ENCODE data around the gene ERAS. TPM values are rescaled to one million over a fixed set of nuclear protein-coding genes. Genes with fewer than 3 reads are reported as not detected.
"Not testable (repeated sequence)": the region's sequence is repeated elsewhere in the genome, so short reads cannot be mapped to it uniquely, and the experiment has no call there.

ERAS gene
- total RNA-seq, 1 experiment from 2014 or later: not detected

GRCh38 chrX:48794911-48795515 lies 31.3 kb upstream of the ERAS start:
- DNase-seq (ENCODE audit: low read depth): peak; percentile 76

DNA sequence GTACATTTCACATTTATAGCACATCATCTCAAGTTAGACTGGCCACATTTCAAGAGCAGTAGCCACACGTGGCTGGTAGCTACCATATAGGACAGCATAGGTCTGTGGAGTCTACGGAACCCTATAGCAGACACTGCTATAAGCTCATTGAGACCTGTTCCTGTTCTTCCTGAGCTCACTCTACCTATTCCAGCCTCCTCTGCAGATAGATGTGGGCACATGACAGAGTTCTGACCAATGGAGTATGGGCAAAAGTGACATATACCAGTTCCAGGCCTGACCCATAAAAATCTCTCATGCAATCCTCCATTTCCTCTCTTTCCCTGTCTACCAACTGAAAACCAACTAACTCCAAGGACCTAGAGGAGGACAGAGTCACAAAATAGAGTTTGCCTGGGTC lies 28.0 kb upstream of the ERAS start:
- DNase-seq (ENCODE audit: low read depth): no peak

- no peak for DNase-seq (ENCODE audit: low read depth)
Observed at GRCh38 chrX:48800574-48801279, 25.6 kb upstream of the ERAS start.

- peak; percentile 99 for DNase-seq (ENCODE audit: low read depth)
Observed at GRCh38 chrX:48801280-48802088, 24.8 kb upstream of the ERAS start, which contains the start of gene HDAC6. HDAC6 (plus strand) TSS chrX:48802067; CDS start chrX:48802693, 626 bp downstream.

DNA sequence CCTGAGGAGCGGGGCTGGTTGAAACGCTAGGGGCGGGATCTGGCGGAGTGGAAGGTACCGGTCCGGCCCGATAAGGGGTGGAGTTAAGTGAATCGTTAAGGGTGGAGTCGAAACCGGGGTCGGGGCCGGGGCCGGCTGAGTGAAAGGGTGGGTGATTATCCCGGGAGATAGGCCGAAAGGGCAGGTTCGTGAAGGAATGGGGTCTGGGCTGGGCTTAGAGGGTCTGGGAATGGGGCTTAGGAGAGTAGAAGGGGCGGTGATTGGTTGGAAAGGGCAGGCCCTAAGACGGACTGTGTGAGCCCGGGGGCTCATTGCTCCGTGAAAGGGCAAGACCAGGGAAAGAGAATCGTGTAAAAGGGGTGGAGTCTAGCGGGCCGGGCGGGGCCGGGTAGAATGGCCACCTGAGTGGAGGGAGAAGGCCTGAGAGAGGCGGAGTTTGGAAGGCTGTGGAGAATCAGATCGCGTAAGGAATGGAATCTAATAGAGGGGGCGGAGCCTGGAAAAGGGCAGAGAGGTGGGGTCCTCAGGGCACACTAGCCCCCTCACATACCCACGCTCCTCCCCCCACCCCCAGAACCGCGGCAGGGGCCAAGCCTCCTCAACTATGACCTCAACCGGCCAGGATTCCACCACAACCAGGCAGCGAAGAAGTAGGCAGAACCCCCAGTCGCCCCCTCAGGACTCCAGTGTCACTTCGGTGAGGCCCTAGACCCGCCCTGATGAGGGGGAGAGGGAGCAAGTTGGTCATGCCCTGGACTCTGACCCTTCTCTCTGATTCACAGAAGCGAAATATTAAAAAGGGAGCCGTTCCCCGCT lies 24.0 kb upstream of the ERAS start:
- DNase-seq (ENCODE audit: low read depth): peak; percentile 90

GRCh38 chrX:48802905-48803200 lies 23.5 kb upstream of the ERAS start:
- peak; percentile 21 for DNase-seq (ENCODE audit: low read depth)

- no peak for DNase-seq (ENCODE audit: low read depth)
Observed at GRCh38 chrX:48806081-48806480, 20.2 kb upstream of the ERAS start.

DNA sequence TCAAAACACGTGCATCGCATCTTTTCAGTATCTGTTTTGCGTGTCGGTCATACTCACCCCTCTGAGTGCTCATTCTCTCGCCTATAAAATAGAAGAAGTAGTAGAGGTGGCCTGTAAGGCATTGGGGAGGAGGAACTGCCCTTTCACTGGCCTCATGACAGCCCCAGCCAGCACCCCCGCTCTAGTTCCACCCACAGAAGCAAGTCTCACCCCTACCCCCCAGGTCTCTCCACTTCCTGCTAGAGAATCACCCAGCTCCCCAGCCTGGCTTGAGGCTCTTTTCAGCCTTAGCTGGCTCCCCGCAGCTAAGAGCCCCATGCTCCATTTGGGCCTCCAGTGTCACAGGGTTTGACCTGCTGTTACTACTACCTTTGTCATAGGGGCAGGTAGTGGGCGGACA lies 12.7 kb upstream of the ERAS start:
- DNase-seq (ENCODE audit: low read depth): no peak

- DNase-seq (ENCODE audit: low read depth): no peak
Observed at GRCh38 chrX:48814722-48815121, 11.6 kb upstream of the ERAS start.

GRCh38 chrX:48815266-48815665 lies 11.0 kb upstream of the ERAS start:
- DNase-seq (ENCODE audit: low read depth): no peak

DNA sequence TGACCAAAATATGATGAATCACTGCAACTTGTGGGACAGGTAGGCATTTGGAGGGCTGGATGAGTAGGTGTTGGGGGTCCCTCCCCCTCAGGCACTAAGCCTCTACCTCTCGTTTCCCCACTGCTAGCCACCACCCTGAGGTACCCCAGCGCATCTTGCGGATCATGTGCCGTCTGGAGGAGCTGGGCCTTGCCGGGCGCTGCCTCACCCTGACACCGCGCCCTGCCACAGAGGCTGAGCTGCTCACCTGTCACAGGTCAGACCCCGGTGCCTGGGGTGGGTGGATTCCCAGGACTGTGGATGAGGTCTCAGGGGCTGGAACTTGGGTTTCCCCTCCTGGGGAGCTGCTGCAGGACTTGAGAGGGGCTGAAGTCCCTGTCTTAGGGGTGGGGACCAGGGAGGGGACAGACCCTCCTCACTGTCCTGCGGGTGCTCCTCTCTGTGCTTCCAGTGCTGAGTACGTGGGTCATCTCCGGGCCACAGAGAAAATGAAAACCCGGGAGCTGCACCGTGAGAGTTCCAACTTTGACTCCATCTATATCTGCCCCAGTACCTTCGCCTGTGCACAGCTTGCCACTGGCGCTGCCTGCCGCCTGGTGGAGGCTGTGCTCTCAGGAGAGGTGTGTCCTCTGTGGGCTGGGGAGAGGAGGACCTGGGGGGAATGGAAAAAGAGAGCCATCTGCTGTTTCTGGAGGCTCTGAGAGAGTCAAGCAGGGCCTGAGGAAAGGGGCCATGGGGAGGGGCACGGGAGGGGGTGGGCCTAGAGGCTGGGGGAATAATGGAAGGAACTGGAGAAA lies 10.1 kb upstream of the ERAS start:
- no peak for DNase-seq (ENCODE audit: low read depth)

DNA sequence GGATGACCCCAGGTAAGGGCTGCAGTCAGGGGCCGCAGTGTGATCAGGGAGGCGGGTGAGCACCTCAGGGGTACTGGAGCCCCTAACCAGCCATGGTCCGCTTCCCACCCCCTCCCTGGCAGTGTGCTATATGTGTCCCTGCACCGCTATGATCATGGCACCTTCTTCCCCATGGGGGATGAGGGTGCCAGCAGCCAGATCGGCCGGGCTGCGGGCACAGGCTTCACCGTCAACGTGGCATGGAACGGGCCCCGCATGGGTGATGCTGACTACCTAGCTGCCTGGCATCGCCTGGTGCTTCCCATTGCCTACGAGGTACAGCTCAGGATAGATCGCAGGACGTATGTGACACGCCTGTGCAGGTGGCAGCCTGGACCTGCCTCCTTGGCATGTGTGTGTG lies 8.2 kb upstream of the ERAS start:
- DNase-seq (ENCODE audit: low read depth): no peak

DNA sequence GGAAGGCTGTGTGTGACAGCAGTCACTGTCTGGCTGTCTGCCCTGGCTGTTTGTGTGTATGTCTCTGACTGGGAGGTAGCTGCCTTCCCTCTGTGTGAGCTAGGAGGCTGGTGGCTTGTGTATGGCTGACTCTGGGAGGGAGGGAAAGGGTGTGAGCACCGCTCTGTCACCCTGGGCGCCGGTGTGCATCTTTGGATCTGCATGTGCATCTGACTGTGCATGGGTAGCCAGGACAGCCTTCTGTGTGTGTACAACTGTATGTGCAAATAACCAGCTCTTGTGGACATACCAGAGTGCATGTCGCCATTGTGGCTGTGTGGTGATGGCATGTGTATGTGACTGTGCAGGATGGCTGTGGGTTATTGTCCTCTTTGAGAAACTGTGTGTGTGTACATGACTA lies 7.4 kb upstream of the ERAS start:
- no peak for DNase-seq (ENCODE audit: low read depth)

DNA sequence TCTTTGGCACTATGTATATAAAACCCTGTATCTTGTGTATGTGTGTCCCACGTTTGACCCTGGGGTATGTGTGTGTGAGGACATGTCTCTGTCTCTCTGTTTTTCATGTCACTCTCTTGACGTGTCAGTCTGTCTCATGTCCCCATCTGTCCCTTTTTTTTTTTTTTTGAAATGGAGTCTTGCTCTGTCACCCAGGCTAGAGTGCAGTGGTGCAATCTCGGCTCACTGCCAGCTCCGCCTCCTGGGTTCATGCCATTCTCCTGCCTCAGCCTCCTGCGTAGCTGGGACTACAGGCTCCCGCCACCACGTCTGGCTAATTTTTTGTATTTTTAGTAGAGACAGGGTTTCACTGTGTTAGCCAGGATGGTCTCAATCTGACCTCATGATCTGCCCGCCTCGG lies 6.9 kb upstream of the ERAS start:
- not testable (repeated sequence) for DNase-seq (ENCODE audit: low read depth)

DNA sequence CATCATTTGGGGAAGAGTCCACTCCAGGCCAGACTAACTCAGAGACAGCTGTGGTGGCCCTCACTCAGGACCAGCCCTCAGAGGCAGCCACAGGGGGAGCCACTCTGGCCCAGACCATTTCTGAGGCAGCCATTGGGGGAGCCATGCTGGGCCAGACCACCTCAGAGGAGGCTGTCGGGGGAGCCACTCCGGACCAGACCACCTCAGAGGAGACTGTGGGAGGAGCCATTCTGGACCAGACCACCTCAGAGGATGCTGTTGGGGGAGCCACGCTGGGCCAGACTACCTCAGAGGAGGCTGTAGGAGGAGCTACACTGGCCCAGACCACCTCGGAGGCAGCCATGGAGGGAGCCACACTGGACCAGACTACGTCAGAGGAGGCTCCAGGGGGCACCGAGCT lies 3.3 kb upstream of the ERAS start:
- no peak for DNase-seq (ENCODE audit: low read depth)

GRCh38 chrX:48824066-48824465 lies 2.2 kb upstream of the ERAS start:
- DNase-seq (ENCODE audit: low read depth): no peak

- DNase-seq (ENCODE audit: low read depth): no peak
Observed at GRCh38 chrX:48826876-48827653, 752 bp downstream of the ERAS start.

- DNase-seq (ENCODE audit: low read depth): no peak
Observed at GRCh38 chrX:48827654-48827968, 1.3 kb downstream of the ERAS start.

- no peak for DNase-seq (ENCODE audit: low read depth)
Observed at GRCh38 chrX:48829016-48829735, 2.9 kb downstream of the ERAS start.

Data from RPMI7951 (cell line).